ENCODE measurements around the gene CRTC2. TPM values are rescaled to one million over a fixed set of nuclear protein-coding genes. Genes with fewer than 3 reads are reported as not detected.
A peak's percentile ranks its signal among the peaks of the same experiment; 100 is the strongest.
"Not testable (repeated sequence)": the region's sequence is repeated elsewhere in the genome, so short reads cannot be mapped to it uniquely, and the experiment has no call there.

CRTC2 gene
- total RNA-seq (2014; rRNA removed; shearing (Covaris generic)): 17.6 and 26.6 TPM in 2 replicates
- 23.3 and 24.6 TPM in 2 replicates for polyA plus RNA-seq (2015; cell fraction: cytosol; rRNA removed)
- 44.7 and 57.7 TPM in 2 replicates for polyA plus RNA-seq (2015; cell fraction: nucleus; rRNA removed)

GRCh38 chr1:153958111-153958960 is at the start of gene CRTC2:
CRTC2 (minus strand) TSS chr1:153958612; CDS start chr1:153958497, 115 bp downstream.
- peak; percentile 98 for DNase-seq (ENCODE audit: low read depth)

- no peak for DNase-seq (ENCODE audit: low read depth)
These were observed 47.7 kb upstream of the CRTC2 start for GRCh38 chr1:154006136-154006535.

GRCh38 chr1:154000420-154000819 is 42.0 kb upstream of the CRTC2 start:
- DNase-seq (ENCODE audit: low read depth): no peak

GRCh38 chr1:153996882-153997281 is 38.5 kb upstream of the CRTC2 start:
- DNase-seq (ENCODE audit: low read depth): not testable (repeated sequence)

DNA sequence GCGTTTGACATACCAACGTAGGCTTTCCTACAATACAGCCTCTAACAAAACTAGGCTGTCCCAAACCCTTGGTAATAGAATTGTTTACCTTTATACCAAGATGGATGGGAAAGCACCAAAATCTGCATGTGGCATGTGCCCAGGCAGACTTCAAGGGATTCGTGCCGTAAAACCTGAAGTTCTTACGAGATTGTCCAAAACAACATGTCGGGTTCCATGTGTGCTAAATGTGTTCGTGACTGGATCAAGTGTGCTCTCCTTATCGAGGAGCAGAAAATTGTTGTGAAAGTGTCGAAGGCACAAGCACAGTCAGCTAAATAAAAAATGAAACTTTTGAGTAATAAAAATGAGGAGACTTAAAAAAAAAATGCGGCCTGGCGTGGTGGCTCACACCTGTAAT is 37.2 kb upstream of the CRTC2 start:
- DNase-seq (ENCODE audit: low read depth): no peak

DNA sequence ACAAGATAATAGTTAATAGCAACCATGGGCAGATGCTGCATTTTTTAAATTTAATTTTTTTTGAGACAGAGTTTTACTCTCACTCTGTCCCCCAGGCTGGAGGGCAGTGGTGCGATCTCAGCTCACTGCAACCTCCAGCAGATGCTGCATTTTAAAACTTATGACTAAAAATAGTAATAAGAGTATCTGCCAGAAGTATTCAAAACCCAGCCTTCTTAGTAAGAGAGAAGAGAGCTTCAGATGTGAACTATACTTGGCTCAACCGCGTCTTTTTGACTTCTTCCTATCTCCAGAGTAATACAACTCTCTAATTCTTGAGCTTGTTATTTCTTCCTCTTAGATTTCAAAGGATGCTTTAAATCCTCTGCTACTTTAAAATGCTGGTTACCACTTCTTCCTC is 36.8 kb upstream of the CRTC2 start:
- DNase-seq (ENCODE audit: low read depth): no peak

DNA sequence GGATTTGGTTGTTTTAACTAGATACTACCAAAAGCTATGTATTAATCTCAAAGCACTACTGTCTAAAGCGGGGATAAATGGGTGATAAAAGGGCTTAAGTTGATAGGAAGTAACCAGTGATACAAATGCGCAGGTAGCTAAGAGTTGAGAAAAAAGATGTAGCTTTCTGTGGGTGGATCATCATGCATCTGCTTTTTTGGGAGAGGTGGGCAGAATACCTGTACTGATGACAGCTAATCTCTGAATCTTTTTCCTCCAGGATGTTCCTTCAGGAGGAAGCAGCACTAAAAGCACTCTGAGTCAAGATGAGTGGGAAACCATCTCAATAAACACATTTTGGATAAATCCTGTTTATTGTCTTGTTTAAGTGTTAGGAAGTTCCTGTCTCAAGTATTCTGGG is 33.4 kb upstream of the CRTC2 start:
- no peak for DNase-seq (ENCODE audit: low read depth)

- DNase-seq (ENCODE audit: low read depth): no peak
These were observed 32.8 kb upstream of the CRTC2 start for GRCh38 chr1:153991151-153991630.

DNA sequence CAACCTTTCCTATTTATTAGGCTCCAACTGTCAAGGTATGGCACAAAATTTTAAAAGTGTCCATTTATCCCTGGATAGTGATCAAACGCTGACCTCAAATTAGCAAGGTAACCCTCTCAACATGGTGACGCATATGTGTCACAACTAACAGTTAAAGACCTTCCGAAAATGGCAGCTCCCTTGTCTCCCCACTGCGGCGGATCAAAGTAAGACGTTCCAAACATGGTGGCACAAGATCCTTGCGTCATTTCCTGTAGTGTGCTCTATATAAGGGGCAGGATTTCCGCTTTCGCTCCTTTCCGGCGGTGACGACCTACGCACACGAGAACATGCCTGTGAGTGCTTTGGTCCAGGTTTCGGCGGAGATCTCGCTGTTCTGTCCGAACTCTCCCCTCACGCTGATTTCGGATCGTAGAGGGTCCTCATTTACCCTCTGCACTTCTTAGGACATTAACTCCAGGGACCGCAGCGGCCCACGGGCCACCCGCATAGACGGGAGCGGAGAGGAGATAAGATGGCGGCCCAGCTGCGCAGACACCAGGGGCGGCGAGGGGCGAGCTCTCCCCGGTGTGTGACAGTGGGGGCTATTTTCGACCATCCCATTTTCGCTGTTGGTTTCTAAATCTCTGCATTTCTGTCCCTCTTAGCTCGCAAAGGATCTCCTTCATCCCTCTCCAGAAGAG is 32.2 kb upstream of the CRTC2 start, which contains the start of gene RPS27:
Gene RPS27, plus strand, starts transcription at position 295 of the 683 bp plus-strand sequence. Its CDS starts 35 bp downstream, at position 330.
- peak; percentile 92 for DNase-seq (ENCODE audit: low read depth)

DNA sequence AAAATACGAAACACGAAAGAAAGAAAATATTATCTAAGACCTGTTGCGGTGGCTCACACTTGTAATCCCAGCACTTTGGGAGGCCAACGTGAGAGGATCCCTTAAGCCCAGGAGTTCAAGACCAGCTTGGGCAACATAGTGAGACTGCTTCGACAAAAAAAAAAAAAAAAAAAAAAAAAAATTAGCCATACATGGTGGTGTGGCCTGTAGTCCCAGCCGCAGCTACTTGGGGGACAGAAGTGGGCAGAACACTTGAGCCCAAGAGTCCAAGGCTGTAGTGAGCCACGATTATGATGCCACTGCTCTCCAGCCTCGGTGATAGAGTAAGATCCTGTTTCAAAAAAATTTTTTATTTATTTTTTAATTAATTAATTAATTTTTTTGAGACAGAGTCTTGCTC is 29.2 kb upstream of the CRTC2 start:
- no peak for DNase-seq (ENCODE audit: low read depth)

GRCh38 chr1:153985941-153986761 is 27.7 kb upstream of the CRTC2 start, which contains the start of gene RAB13:
RAB13 (minus strand) TSS chr1:153986339; CDS start chr1:153986236, 103 bp downstream.
- peak; percentile 74 for DNase-seq (ENCODE audit: low read depth)

- peak; percentile 84 for DNase-seq (ENCODE audit: low read depth)
These were observed 27.0 kb upstream of the CRTC2 start for GRCh38 chr1:153985341-153985912.

DNA sequence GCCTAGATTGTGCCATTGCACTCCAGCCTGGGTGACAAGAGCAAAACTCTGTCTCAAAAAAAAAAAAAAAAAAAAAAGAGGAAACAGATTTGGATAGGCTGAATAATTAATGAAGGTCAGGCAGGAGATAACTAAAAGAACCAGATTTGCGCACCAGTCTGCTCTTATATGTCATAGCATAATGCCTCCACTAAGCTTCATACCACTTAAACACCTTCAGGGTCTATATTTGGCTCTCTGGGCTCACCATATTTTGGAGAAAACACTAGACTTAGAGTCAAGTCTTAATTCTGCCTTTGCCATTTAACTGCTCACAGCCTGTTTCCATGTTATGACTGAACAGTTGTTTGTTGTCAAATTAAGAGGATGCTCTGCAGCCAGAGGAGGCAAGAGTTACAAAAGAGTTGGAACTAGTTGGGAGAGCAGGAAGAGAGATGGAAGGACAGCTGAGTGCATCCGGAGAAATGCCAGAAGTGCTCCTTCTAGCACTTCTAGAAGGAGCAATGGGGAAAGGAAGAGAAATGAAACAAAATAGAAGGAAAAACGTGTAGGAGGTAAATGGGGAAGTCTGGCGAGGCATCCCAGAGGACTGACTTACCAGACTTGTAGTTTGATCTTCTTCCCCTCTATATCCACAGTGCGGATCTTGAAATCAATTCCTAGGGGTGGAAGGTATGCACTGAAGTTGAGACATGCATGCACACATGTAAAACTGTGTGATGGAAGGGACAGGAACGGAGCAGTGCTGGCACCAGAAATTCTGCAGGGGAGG is 25.9 kb upstream of the CRTC2 start:
- DNase-seq (ENCODE audit: low read depth): no peak

DNA sequence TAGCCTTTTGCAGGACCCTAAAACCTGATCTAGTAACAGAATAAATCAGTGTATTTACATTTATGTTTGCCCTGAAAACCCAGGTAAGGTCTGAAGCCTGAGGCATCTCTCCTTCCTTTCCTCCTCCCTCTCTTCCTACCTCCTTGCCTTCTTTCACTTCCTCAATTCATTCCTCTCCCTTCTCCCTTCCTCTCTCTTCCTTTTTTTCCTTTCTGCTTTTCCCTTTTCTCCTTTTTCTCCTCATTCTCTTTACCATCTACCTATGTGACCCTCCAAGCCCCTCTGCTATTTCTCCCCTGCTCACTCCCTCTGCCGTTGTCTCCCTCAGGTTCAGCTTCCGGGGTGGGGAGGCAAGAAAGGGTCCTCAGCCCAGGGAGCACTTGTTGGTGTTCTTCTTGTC is 23.3 kb upstream of the CRTC2 start:
- DNase-seq (ENCODE audit: low read depth): not testable (repeated sequence)

GRCh38 chr1:153979091-153979490 is 20.7 kb upstream of the CRTC2 start:
- DNase-seq (ENCODE audit: low read depth): not testable (repeated sequence)

DNA sequence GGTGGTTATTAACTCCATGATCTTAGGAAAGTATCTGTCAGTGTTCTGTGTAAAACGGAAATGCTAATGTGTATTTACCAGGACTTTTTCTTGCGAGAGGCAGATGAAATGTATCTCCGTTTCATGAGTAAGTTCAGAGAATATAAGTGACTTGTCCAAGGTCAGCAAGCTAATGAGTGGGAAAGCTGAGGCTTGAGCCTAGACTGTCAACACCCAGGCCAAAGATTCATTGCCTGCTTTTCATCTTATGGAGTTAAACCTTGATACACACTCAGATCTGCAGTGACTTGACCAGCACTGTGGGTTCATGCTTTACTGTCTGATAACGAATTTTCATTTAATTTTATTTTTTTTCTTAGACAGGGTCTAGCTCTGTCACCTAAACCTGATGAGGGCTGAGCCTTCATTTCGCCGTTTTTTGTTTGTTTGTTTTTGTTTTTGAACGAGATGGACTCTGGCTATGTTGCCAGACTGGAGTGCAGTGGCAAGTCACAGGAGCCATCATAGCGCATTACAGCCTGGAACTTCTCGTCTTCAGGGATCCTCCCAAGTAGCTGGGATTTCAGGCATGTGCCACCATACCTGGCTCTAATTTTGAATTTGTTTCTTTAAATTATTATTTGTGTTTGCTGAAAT is 20.0 kb upstream of the CRTC2 start:
- no peak for DNase-seq (ENCODE audit: low read depth)

DNA sequence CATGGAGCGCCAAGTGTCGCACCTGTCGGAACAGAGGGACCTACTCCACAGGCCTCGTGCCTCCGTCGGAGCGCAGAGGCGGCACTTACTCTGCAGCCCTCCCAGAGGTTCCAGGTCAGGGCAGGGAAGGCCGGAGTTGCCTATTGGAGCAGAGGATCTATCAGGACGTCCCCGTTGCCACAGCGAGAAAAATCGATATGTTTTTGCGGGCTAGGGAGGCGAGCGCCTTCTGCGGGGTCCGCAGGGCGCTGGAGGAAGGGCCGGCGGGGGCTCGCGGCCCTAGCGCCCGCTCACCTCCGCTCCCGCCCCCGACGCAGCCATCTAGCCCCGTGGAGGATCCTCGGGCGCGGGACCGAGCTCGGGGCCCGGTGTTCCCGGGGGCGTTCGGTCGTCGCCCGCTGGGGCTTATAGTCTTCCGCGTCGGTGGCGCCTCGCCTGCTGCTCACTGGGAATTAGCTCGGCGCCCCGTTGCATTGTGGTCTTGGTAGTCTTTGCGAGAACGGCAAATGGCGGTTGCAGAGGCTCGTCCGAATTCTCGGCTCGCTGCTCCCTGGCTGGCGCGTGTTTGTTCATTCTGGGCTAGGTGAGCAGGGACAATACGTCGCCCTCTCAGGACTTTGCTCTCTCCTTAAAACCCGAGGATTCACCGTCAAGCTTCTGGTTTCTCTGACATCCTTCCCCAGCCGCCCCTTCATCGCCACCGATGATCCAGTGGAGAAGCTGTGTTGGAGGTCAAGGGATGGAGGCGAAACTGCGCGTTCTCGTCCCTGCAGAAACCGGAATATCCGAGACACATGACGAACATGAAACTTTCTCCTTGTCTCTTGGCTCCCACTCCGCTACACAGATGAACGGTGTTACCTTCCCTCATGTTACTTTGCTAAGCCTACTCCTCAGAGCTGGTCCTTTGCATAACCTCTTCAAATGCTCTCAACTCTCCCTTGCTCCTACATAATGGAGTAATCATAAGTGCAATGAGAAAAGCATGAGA is 19.1 kb upstream of the CRTC2 start, which contains the start of gene JTB:
Gene JTB, minus strand, starts transcription at position 425 of the 991 bp plus-strand sequence. Its CDS starts 422 bp downstream, at position 3.
- DNase-seq (ENCODE audit: low read depth): peak; percentile 68

DNA sequence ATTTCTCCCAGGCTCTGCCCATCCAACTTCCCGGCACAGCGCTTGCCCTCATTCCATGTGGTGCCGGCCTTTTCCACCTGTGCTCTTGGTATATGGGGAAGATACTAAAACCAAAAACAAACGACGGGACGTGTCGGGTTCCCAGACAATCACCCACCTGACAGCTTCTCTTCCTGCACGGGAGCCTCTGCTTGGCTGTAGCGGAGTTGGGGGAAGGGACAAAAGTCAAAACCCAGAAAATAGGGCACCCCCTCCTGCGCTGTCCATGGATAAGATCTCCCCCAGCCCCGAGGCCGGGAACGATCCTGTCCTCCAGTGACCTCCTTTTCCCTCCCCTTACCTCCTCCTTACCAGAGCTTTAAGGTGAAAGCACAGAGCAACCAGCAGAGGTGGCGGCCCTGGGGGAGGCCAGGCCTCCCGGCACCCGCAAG is 18.4 kb upstream of the CRTC2 start:
- no peak for DNase-seq (ENCODE audit: low read depth)
